Measurements from ENCODE around the gene SIRT7. TPM values are rescaled to one million over a fixed set of nuclear protein-coding genes. Genes with fewer than 3 reads are reported as not detected.

The SIRT7 gene
- 16.0 and 18.0 TPM in 2 replicates for total RNA-seq

DNA sequence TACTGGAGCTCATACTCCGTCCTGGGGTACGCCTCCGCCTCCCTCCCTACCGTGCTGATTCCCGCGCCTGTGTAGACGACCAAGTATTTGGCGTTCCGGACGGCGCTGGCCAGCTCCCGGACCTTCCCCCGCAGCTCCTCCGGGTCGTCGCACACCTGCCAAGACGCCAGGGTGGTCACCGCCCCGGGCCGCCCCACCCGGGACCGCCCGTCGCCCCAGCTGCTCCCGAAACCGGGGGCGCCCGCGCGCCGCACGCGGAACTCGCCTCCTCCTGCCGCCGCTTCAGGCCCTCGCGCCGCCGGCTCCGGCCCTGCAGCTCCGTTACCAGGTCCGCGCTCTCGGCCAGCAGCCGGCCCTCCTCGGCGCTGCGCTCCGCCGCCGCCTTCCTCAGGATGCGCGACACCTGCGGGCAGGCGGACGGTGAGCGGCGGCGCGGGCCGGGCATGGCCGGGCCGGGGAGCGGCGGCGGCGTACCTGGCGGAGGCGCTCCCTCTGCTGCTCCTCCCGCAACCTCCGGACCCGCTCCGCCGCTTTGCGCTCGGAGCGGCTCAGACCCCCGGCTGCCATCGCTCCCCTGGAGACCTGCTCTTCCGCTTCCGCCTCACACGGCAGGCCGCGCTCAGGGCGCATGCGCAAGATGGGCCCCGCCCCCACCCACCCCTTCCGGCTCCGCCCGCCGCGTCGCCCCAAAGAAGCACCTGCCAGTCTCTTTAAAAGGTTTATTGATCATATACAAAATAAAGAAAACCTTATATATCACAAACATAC lies at the start of gene SIRT7:
TSS of gene SIRT7 (minus strand) at position 612 of the 768 bp plus-strand sequence. CDS start at position 567, 45 bp downstream.

GRCh38 chr17:81961087-81961511 lies 43.1 kb upstream of the SIRT7 start, which contains the start of gene NOTUM:
NOTUM (minus strand) TSS chr17:81961187; CDS start chr17:81960909, 278 bp downstream.

GRCh38 chr17:81947189-81947588 lies 29.2 kb upstream of the SIRT7 start, which contains the start of gene MYADML2:
MYADML2 (minus strand) TSS chr17:81947233; CDS start chr17:81941741, 5,492 bp downstream.

GRCh38 chr17:81927653-81928543 lies 9.9 kb upstream of the SIRT7 start, which contains the start of gene MAFG:
MAFG (minus strand) TSS chr17:81927735; CDS start chr17:81923185, 4,550 bp downstream.

GRCh38 chr17:81911277-81911961 lies 6.6 kb downstream of the SIRT7 start, which contains the start of gene PCYT2:
PCYT2 (minus strand) TSS chr17:81911399; CDS start chr17:81911355, 44 bp downstream.

GRCh38 chr17:81902023-81902652 lies 15.8 kb downstream of the SIRT7 start, which contains the start of gene NPB:
NPB (plus strand) TSS chr17:81902238; CDS start chr17:81902278, 40 bp downstream.

DNA sequence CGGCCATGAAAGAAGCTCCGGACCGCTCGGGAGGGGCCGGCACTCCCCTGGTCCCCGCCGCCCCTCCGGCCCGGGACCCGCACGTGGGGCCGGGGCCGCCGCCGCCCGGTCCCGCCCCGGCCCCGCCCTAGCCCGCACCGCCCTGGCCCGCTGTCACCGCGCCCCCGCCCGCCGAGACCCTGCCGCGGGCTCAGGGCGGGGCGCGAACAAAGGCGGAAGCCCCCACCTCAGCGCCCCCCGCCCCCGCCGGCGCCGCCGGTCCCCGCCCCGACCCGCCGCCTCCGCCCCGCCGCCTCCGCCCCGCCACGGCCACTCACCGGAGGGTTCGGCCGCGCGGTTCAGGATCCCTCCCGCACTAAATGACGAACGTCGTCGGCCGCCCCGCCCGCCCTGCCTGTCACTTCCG lies 47.0 kb downstream of the SIRT7 start, which contains the start of gene ARHGDIA:
TSS of gene ARHGDIA (minus strand) at position 357 of the 406 bp plus-strand sequence. CDS start 1,407 bp downstream, outside the sequence.

Other genes starting within 250 kb of the SIRT7 start
- gene ARL16, start 234.4 kb downstream of the SIRT7 start, total RNA-seq, result 35.6 and 36.6 TPM in 2 replicates
- 134 and 147 TPM in 2 replicates for gene HGS, start 234.2 kb downstream of the SIRT7 start, total RNA-seq
- gene MRPL12, start 214.8 kb downstream of the SIRT7 start, total RNA-seq, result 23.8 and 26.1 TPM in 2 replicates
- 17.6 and 23.5 TPM in 2 replicates for gene SLC25A10, start 205.9 kb downstream of the SIRT7 start, total RNA-seq
- gene GCGR, start 114.0 kb downstream of the SIRT7 start, total RNA-seq, result not detected in 2 replicates
- 91.2 and 156 TPM in 2 replicates for gene MCRIP1, start 84.9 kb downstream of the SIRT7 start, total RNA-seq
- gene PPP1R27, start 83.1 kb downstream of the SIRT7 start, total RNA-seq, result not detected in 2 replicates
- 991 and 1,042 TPM in 2 replicates for gene P4HB, start 57.6 kb downstream of the SIRT7 start, total RNA-seq
- gene ARHGDIA, start 46.8 kb downstream of the SIRT7 start, total RNA-seq, result 215 and 257 TPM in 2 replicates
- gene ALYREF, start 26.6 kb downstream of the SIRT7 start, total RNA-seq, result 155 and 174 TPM in 2 replicates
- 106 and 139 TPM in 2 replicates for gene ANAPC11, start 26.5 kb downstream of the SIRT7 start, total RNA-seq
- 0.65 TPM in 1 of 2 replicates, not detected in the other for gene NPB, start 15.9 kb downstream of the SIRT7 start, total RNA-seq
- 26.5 and 45.9 TPM in 2 replicates for gene PCYT2, start 6.8 kb downstream of the SIRT7 start, total RNA-seq
- 21.9 and 24.7 TPM in 2 replicates for gene MAFG, start 9.6 kb upstream of the SIRT7 start, total RNA-seq
- 90.8 and 128 TPM in 2 replicates for gene PYCR1, start 19.1 kb upstream of the SIRT7 start, total RNA-seq
- gene MYADML2, start 29.1 kb upstream of the SIRT7 start, total RNA-seq, result not detected in 2 replicates
- under 0.01 and 0.76 TPM in 2 replicates for gene NOTUM, start 43.0 kb upstream of the SIRT7 start, total RNA-seq
- gene ASPSCR1, start 59.5 kb upstream of the SIRT7 start, total RNA-seq, result 21.7 and 31.4 TPM in 2 replicates
- 33.0 and 45.1 TPM in 2 replicates for gene CENPX, start 104.7 kb upstream of the SIRT7 start, total RNA-seq
- gene LRRC45, start 105.1 kb upstream of the SIRT7 start, total RNA-seq, result 13.9 and 17.3 TPM in 2 replicates
- gene RAC3, start 113.5 kb upstream of the SIRT7 start, total RNA-seq, result 17.0 and 36.3 TPM in 2 replicates
- gene DCXR, start 119.5 kb upstream of the SIRT7 start, total RNA-seq, result 40.1 and 43.4 TPM in 2 replicates
- gene RFNG, start 133.6 kb upstream of the SIRT7 start, total RNA-seq, result 22.4 and 45.7 TPM in 2 replicates
- gene GPS1, start 133.7 kb upstream of the SIRT7 start, total RNA-seq, result 116 and 131 TPM in 2 replicates
- gene DUS1L, start 147.6 kb upstream of the SIRT7 start, total RNA-seq, result 63.3 and 68.3 TPM in 2 replicates
- 92.1 and 158 TPM in 2 replicates for gene FASN, start 180.1 kb upstream of the SIRT7 start, total RNA-seq